ENCODE data around the gene TMEM187. TPM values are rescaled to one million over a fixed set of nuclear protein-coding genes. Genes with fewer than 3 reads are reported as not detected.

TMEM187 gene
- polyA plus RNA-seq, 2 of the 4 experiments (the other 2 are of a cell fraction): 7.8 to 10.6 TPM

- ChIA-PET CTCF (interaction anchor here (1.2 to 3.3 kb wide), 3 partner anchors 9 to 12 kb away, joined by 3 to 22 read pairs (median 3); no protein-coding TSS in a partner anchor), POLR2A (interaction anchor here (1.4 kb wide), 1 partner anchor 8 kb away, joined by 3 read pairs; no protein-coding TSS in a partner anchor)
- no peak for DNase-seq (ENCODE audit: low read depth in 1 of 2, low spot score in 1 of 2)
- no peak overlapping the region for H3K4me2 ChIP-seq
- FAIRE-seq: no peak
- TF ChIP-seq FOSB (CRISPR knock-in tag; IDR thresholded peaks at IDR 0.05): no peak
- TF ChIP-seq KDM5A (IDR thresholded peaks at IDR 0.05): no peak
- TF ChIP-seq HOXB5 (CRISPR knock-in tag; IDR thresholded peaks at IDR 0.05): no peak
- TF ChIP-seq NPAS2 (CRISPR knock-in tag; IDR thresholded peaks at IDR 0.05; ENCODE audit: borderline replicate concordance): no peak
- no peak for TF ChIP-seq CHD2 (IDR thresholded peaks at IDR 0.05; ENCODE audit: low read length, partially characterized antibody)
- no peak for TF ChIP-seq RAD21 (conservative IDR thresholded peaks at IDR 0.05 in 1 of 2, IDR thresholded peaks at IDR 0.05 in 1 of 2)
- no peak for TF ChIP-seq CHD4 (IDR thresholded peaks at IDR 0.05; ENCODE audit: borderline replicate concordance)
- TF ChIP-seq NR3C1 (IDR thresholded peaks at IDR 0.05): no peak
- no peak for TF ChIP-seq E2F6 (IDR thresholded peaks at IDR 0.05; ENCODE audit: borderline replicate concordance, low read depth)
- no peak for TF ChIP-seq EP300 (IDR thresholded peaks at IDR 0.05)
- no peak for TF ChIP-seq ZC3H11A (IDR thresholded peaks at IDR 0.05)
- TF ChIP-seq PBX3 (IDR thresholded peaks at IDR 0.05): no peak
- no peak for TF ChIP-seq ZFP36 (IDR thresholded peaks at IDR 0.05; ENCODE audit: borderline replicate concordance, partially characterized antibody)
- TF ChIP-seq ELK1 (IDR thresholded peaks at IDR 0.05; ENCODE audit: low read depth, low read length): no peak
- no peaks in the 10 kb centered on the region for H3K9me3 ChIP-seq
- H3K4me1 ChIP-seq: peaks cover 11% of the 10 kb centered on the region
- 90% methylated on average over 11 of the region's 11 CpGs for WGBS (ENCODE audit: missing lambda C conversion rate)
- no peak overlapping the region for H3K27ac ChIP-seq
- H3K4me3 ChIP-seq: no peak overlapping the region
- ATAC-seq: no peak
These were observed 31.8 kb downstream of the TMEM187 start for GRCh38 chrX:154004315-154004714.

- DNase-seq (ENCODE audit: low read depth in 1 of 2, low spot score in 1 of 2): no peak
- 97% methylated on average over 9 of the region's 20 CpGs for WGBS (ENCODE audit: missing lambda C conversion rate)
- POLR2A ChIA-PET: interaction anchor here (1.2 kb wide), 1 partner anchor 39 kb away, joined by 3 read pairs; no protein-coding TSS in a partner anchor
These were observed 34.4 kb downstream of the TMEM187 start for GRCh38 chrX:154006947-154007346.

More at GRCh38 chrX:154006947-154007346, 34.4 kb downstream of the TMEM187 start:
- TF ChIP-seq PBX3 (IDR thresholded peaks at IDR 0.05) (no peak), ZSCAN20 (CRISPR knock-in tag; IDR thresholded peaks at IDR 0.05) (no peak), E2F6 (IDR thresholded peaks at IDR 0.05; ENCODE audit: borderline replicate concordance, low read depth) (no peak), EP300 (IDR thresholded peaks at IDR 0.05) (no peak), CEBPB (IDR thresholded peaks at IDR 0.05) (no peak), KDM1A (IDR thresholded peaks at IDR 0.05; ENCODE audit: low read depth) (no peak), SREBF2 (IDR thresholded peaks at IDR 0.05) (no peak), ELK1 (IDR thresholded peaks at IDR 0.05; ENCODE audit: low read depth, low read length) (no peak), FOSL2 (IDR thresholded peaks at IDR 0.05) (no peak), FOSL2 (CRISPR knock-in tag; IDR thresholded peaks at IDR 0.05) (no peak), POLR2AphosphoS2 (conservative IDR thresholded peaks at IDR 0.05; ENCODE audit: low read length) (no peak), CTCF (IDR thresholded peaks at IDR 0.05) (no peak), GATA3 (IDR thresholded peaks at IDR 0.05; ENCODE audit: borderline replicate concordance) (no peak), KDM5A (IDR thresholded peaks at IDR 0.05) (no peak), JUN (IDR thresholded peaks at IDR 0.05) (no peak), RAD21 (conservative IDR thresholded peaks at IDR 0.05 in 1 of 2, IDR thresholded peaks at IDR 0.05 in 1 of 2) (no peak), EHMT2 (IDR thresholded peaks at IDR 0.05; ENCODE audit: low read depth) (no peak)
- no peak for FAIRE-seq
- H3K4me1 ChIP-seq: peaks cover 10% of the 10 kb centered on the region
- H3K9me3 ChIP-seq: no peaks in the 10 kb centered on the region
- CTCF ChIA-PET: interaction anchor here (0.8 to 1.5 kb wide), 3 partner anchors 17 to 43 kb away, joined by 3 read pairs; no protein-coding TSS in a partner anchor
- ATAC-seq: 0 out of 6 replicates have a peak, but pooled peaks of 1 of the 2 experiments have one; percentile 10
- H3K4me3 ChIP-seq: no peak overlapping the region
- H3K4me2 ChIP-seq: no peak overlapping the region
- H3K27ac ChIP-seq: no peak overlapping the region

All from A549 (cell line).